GM12873 (cell line): ENCODE measurements around the gene ADH7.

Source experiments
- TF ChIP-seq, protein P1 (sequence below): IDR thresholded peaks from 2 replicates; pipeline ENCODE4 v1.5.1; 2012; ENCODE audit warnings: low read depth, mild to moderate bottlenecking, moderate library complexity, low read length, control low read depth; ENCODE audit not compliant: insufficient read depth; ENCODE audit errors: missing control alignments

The ADH7 gene

GRCh38 chr4:99403380-99404184 lies 31.6 kb downstream of the ADH7 start:
- TF ChIP-seq, protein P1, sequence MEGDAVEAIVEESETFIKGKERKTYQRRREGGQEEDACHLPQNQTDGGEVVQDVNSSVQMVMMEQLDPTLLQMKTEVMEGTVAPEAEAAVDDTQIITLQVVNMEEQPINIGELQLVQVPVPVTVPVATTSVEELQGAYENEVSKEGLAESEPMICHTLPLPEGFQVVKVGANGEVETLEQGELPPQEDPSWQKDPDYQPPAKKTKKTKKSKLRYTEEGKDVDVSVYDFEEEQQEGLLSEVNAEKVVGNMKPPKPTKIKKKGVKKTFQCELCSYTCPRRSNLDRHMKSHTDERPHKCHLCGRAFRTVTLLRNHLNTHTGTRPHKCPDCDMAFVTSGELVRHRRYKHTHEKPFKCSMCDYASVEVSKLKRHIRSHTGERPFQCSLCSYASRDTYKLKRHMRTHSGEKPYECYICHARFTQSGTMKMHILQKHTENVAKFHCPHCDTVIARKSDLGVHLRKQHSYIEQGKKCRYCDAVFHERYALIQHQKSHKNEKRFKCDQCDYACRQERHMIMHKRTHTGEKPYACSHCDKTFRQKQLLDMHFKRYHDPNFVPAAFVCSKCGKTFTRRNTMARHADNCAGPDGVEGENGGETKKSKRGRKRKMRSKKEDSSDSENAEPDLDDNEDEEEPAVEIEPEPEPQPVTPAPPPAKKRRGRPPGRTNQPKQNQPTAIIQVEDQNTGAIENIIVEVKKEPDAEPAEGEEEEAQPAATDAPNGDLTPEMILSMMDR = no peak

- TF ChIP-seq, protein P1 = peak; percentile 23
Measured at GRCh38 chr4:99402765-99403164, 32.4 kb downstream of the ADH7 start.

DNA sequence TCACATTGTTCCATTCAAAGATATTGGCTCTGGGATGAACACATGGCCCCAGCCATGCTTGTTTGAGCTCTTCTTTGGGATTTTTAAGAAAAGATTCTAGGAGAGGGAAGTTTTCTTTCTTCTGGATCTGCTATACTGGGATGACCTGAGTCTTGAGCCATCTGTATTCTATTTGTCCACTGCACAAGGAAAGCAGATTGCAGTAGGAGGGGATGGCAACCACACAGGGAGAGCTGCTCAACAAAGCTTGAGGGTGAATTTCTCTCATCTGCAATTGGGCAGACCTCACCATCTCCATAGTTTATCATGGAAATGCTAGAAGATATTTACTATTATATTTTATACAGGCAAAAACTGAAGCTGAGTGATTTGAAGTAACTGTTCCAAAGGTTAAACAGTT lies 34.3 kb downstream of the ADH7 start:
- TF ChIP-seq, protein P1 = no peak

- TF ChIP-seq, protein P1 = no peak
Measured at GRCh38 chr4:99399017-99399416, 36.1 kb downstream of the ADH7 start.

DNA sequence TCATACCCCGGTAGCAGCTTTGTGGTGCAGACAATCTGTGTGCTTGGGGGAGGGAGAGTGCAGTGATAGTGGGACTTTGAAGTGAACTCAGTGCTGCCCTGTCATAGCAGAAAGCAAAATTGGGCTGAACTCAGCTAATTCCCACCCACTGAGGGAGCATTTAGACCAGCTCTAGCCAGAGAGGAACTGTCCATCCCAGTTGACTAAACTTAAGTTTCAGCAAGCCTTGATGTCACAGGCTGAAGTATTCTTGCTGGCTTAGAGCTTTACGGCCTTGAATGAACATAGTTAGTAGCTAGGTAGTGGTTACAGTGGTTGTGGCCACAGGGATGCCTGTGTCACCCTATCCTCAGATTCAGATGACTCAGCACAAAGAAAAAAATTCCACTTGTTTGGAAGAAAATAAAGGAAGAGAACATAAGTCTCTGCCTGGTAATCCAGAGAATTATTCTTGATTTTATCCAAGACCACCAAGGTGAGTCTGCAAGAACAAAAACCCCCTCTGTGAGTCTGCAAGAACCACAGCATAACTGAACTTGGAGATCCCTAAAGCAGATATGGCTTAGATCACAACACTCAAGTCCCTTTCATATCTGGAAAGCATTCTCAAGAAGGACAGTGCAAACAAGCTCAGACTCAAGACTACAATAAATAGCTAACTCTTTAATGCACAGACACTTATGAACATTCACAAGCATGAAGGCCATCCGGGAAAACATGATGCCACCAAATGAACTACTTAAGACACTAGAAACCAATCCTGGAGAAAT lies 39.4 kb downstream of the ADH7 start:
- TF ChIP-seq, protein P1 = no peak

GRCh38 chr4:99394896-99395295 lies 40.2 kb downstream of the ADH7 start:
- TF ChIP-seq, protein P1 = no peak

DNA sequence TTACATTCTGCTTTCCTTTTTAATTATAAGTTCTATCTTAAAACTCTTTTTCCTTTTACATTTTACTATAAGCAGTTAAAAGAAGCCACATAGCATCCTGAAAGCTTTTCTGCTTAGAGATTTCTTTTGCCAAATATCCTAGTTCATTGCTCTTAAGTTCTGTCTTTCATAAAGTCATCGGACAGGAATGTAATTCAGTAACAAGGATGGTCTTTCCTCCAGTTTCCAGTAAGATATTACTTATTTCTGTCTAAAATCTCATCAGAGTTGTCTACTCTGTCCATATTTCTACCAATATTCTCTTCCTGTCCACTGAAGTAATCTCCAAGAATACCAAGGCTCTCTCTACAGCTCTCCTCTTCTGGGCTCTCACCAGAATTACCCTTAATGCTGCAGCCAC lies 45.1 kb downstream of the ADH7 start:
- TF ChIP-seq, protein P1 = no peak
